GM18951 (cell line): Measurements from ENCODE around the gene CRTC2.

Source experiments
- POLR2A ChIP-seq: IDR thresholded peaks from 4 replicates; pipeline ENCODE4 v1.6.1; 2011; ENCODE audit warnings: mild to moderate bottlenecking; ENCODE audit not compliant: insufficient read length, insufficient read depth; ENCODE audit errors: extremely low read depth
- in situ Hi-C: fragments of 300-500 bp; cut with MboI; formaldehyde crosslinking; loops from one replicate; pipeline ENCODE4 v1.12.0; 2022; ENCODE audit warnings: low sequenced_read_pairs, mixed read lengths, inconsistent platforms; ENCODE audit not compliant: unreplicated experiment

CRTC2 gene

DNA sequence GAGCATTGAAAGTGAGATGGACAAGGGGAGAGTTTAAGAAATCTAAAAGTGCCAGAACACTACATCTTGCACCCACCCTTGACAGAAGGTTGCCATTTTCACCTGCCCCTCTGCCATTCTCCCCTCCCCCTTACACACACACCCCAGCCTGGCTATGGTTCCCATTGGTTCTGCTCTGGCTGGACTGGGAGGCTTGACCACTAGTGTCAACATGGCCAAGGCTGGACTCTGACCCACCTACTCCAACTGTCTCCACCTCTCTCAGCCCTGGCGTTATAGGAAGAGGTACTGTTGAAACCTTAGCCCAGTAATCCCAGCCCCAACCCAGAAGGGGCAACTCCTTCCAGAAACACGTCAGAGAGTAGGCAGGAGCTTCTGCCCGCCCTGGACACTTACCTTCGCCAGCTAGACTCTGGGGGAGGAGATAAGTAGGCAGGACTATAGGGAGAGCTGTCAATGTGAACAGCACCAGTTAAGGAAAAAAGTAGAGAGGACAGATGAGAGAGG lies 4.5 kb downstream of the CRTC2 start:
- TF ChIP-seq POLR2A: no peak
- in situ Hi-C loops: no loop called here

DNA sequence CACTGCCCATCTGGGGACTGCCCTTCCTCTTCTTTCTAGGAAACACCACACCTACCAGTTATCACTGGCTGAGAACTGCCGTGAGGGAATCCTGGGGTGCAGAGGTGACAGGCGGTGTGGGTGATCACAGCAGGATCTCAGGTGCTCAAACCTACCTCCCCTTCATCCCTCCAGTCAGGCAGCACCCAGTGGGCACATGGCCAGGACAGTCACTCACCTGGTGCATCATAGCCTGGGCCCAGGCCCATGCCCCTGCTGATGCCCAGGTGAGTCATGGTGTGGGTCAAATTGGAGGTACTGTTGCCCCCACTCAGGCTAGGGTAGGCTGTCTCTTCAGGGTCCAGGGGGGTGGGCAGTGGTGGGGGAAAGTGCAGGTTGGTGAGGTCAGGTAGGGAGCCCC lies 6.6 kb downstream of the CRTC2 start:
- in situ Hi-C loops: no loop called here
- no peak for TF ChIP-seq POLR2A

DNA sequence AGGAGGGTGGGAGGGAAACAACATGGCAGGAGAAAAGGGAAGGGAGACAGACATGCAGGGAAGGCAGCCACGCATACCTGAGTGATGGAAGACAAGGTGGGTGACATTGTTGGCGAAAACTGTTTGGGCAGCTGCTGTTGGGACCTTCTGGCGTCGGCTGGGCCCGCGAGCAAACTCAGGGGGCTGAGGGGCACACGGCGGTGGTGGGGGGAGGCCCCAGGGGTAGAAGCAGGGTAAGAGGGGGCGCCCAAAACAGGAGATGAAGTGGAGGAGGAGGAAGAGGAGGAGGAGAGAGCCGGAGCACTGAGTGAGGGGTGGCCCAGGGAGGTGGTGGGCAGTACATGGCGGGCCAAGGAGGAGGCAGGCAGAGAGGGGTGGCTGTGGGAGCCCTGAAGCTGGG lies 7.2 kb downstream of the CRTC2 start:
- in situ Hi-C loops: no loop called here
- no peak for TF ChIP-seq POLR2A

DNA sequence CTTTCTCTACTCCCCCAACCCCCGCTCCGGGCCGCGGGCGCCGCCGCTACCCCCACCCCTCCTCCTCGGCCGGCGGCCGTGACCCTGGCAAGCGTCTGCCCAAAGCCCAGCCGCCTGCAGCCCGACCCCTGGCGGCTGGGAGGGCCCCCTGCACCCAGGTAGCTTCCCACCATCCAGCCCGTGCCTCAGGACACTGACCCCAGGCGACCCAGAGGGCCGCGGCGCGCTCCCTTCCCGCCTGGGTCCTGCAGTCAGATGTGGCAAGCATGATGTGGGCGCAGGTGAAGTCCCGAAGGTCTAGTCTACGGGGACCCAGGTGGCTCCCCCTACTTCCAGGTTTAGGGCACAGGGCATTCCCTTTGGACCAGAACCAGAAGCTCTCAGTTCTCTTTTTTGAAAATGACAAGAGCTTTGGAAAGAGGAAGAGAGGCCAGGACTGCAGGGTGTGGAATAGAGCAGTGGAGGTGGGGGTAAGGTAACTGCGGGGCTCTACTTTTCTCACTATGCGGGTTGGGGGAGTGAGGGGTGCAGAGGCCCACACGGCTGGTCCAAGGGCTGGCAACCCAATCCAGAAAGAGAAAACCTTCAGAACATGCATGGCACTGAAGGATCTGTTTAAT lies 11.7 kb downstream of the CRTC2 start, which contains the start of gene DENND4B:
Gene DENND4B (minus strand): TSS at position 97 of the 620 bp plus-strand sequence. CDS start 2,344 bp downstream, outside the sequence.
- in situ Hi-C loops: no loop called here
- TF ChIP-seq POLR2A: peak; percentile 53

DNA sequence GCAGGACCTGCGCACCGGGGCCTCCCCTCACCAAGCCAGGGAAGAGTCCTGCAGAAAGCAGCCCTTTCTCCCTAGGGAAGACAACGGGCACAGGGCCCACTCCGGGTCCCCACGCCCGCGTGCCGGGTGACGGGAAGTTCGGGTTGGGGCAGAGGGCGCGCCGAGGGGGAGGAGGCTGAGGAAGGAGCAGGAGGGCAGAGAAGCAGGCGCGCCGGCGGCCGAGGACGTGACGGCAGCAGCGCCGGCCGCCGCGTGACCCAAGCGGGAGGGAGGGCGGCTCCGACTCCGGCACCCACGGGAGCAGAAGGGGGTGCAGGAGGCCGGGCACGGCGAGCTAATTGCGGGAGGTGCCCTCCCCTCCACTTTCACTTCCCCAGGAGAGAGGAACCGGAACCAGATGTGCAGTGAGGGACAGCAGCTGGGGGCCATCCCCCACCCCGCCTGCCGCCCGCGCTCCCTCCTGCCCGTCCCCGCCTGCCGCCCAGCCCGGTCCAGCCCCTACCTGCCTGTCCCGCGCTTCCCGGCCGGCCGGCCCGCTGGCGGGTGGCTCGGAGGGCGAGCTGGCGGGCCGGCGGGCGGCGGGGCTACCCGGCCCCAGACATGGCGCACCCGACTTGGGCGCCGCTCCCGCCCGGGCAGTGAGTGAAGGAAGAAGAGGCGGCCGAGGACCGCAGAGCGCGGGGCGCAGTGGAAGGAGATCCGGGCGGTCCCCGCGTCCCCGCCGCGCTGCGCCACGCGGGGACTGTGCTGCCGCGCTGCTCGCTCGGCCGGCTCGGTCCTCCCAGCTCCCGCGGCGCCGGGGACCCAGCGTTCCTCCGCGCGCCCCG lies 12.4 kb downstream of the CRTC2 start:
- in situ Hi-C loops: no loop called here
- TF ChIP-seq POLR2A: peak; percentile 69

DNA sequence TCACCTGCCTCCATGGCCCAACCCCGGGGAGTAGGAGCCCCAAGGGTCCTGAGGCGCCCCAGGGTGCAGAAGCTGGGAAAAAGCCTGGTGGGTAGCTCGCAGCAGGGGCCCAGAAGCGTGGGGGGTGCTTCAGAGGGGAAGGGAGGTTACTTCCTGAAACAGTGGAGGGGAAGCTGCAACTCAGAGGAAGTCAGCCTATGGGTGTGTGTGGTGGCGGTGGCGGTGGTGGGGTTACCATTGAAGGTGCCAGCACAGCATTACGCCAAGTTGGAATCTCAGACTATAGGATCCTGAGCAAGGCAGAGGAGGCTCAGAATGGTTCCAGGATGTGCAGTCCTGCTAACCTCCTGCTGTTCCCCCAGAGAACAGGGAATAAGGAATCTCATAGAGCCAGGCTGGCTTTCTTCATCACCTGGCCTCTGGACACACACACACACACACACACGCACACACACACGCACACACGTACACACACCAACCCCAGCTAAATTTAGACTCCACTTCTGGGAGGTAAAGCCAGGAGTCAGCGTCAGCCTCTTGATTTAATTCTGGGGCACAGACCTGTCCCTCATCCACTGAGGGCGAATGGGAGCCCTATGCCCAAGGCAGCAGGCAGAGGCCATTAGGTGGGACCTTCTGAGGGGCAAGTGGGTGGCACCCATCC lies 13.1 kb downstream of the CRTC2 start:
- TF ChIP-seq POLR2A: peak; percentile 63
- in situ Hi-C loops: no loop called here

DNA sequence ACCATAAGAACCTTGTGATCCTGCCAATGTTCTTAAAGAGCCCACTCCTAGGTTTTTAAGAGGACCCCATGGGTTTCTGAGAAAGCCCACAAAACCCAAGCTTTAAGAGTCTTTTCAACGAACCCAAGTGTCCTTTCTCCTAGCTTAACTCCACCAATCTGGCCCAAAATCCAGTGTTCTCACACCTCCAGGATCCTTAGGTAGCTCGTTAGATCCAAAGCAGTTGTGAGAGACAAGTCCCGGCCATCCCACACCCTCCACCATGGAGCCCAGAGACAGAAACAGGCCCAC lies 13.6 kb downstream of the CRTC2 start:
- in situ Hi-C loops: no loop called here
- no peak for TF ChIP-seq POLR2A

DNA sequence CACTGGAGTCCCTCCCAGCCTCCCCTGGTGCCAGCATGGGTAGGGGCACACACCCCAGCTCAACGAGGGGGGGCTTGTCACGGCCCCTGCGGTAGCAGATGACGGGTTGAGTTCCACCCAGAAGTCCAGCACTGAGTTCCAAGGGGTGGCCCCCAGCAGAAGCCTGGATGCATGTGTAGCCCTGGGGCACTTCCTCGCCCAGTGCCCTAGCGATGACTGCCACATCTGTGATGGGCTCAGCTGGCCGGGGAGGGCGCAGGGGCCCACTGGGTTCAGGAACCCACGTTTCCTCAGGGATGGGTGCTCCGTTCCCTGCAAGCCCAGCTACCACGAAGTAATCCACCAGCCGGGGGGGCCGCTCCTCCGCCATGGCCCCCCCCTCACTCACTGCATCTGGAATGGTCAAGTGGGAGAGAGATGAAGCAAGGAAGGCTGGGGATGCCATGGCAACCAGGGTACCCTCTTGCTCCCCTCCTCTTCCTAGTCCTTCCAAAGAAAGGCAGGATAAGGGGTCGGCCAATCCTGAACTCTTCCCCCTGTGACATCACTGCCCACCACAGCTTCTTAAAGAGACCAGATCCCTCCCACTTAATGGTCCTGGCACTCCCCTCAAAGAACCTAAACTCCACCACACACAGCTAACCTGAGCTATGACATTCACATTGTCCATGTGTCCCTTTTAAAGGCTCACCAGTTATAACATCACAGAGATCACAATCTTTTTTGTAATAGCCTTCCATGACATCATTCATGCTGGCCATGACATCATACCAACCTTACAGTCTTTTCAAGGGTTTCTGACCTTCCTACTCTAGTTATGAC lies 14.2 kb downstream of the CRTC2 start:
- in situ Hi-C loops: no loop called here
- no peak for TF ChIP-seq POLR2A

DNA sequence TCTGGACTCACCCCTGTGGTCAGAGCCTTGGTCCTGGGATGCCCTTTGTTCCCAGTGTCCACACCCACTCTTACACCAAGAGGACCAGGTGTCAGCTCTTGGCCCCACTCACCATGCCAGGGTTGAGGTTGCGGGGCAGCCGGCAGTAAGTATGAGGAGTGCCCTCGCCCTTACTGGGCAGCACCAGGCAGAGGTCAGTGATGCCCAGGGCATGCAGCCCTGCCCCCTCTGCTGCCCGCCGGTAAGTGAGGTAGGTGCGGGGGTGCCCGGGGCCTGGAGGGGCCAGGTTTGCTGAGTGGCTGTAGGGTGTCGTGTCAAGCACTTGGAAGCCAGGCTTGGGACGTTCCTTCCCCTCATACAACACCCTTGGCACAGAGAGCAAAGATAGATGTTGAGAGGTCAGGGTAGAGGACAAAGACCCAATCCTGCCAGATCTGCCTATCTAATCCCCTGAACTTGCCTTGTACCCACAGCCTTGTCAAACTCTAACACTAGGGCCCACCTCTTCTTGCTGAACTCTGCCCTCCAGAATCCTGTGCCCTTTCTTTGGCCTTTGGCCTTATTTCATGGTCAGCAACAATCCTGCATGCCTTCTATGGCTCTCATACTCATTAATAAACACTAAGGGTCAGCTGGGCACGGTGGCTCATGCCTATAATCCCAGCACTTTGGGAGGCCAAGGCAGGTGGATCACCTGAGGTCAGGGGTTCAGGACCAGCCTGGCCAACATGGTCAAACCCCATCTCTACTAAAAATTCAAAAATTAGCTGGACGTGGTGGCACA lies 15.5 kb downstream of the CRTC2 start:
- no peak for TF ChIP-seq POLR2A
- in situ Hi-C loops: no loop called here

DNA sequence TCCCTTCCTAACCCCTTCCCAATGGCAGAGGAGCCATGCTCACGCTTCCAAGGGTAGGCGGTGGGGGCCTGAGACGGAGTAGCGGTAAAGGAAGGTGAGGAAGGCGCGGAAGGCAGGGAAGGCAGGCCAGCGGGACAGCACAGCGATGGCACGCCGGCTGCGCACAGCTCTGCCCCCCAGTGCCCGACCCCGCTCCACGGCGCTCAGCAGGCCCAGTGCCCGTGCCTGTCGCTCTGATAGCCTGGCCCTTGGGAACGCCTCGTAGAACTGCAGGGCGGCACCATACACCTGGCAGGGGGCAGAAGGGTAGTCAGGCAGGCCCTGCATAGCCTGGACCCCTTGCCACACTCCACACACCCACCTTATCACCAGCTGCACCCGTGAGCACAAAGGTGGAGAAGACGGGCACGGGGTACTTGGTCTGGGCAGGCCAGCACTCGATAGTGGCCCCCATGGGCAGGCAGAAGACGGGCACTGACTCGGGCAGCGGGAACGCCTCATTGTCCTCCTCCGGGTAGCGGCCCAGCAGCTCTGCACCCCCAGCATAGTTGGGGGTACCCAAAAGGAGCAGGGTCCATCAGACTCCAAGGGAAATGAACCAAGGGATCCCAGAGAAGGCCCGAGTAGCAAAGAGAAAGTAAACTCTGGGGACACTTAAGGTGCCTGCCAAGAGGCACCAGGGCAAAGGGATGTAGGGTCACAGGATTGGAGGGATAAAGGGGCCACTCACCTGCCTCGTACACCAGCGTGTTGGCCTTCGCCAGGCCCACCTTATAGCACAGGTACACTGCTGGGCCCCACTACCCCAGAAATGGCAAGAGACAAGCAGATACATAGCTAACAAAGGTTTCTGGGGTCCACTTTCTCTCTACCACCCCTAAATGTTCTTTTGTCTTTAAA lies 16.3 kb downstream of the CRTC2 start:
- TF ChIP-seq POLR2A: no peak
- in situ Hi-C loops: no loop called here

DNA sequence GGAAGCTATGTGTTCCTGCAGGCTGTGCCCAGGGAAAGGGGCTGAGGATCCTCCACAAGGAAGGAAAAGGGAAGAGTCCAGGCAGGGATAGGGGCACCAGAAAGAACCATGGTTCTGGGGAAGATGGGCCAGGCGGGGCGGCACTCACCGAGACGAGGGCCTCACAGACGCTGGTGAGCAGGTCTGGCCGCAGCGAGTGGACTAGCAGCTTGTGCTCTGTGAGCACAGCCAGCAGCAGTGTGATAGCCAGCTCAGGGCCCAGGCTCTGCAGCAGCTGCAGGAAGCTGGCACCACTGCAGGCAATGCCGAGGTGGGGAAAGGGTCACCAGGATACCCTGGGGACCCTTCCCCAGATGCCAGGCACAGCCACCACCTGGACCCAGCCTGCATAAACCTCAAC lies 17.7 kb downstream of the CRTC2 start:
- in situ Hi-C loops: no loop called here
- no peak for TF ChIP-seq POLR2A
